ENCODE results near the gene LRRC45. TPM values are rescaled to one million over a fixed set of nuclear protein-coding genes. Genes with fewer than 3 reads are reported as not detected.
A peak's percentile ranks its signal among the peaks of the same experiment; 100 is the strongest.

Gene LRRC45
- total RNA-seq, 3 donors from 2014 or later: 18.9 to 20.0 (median 19.8) TPM

DNA sequence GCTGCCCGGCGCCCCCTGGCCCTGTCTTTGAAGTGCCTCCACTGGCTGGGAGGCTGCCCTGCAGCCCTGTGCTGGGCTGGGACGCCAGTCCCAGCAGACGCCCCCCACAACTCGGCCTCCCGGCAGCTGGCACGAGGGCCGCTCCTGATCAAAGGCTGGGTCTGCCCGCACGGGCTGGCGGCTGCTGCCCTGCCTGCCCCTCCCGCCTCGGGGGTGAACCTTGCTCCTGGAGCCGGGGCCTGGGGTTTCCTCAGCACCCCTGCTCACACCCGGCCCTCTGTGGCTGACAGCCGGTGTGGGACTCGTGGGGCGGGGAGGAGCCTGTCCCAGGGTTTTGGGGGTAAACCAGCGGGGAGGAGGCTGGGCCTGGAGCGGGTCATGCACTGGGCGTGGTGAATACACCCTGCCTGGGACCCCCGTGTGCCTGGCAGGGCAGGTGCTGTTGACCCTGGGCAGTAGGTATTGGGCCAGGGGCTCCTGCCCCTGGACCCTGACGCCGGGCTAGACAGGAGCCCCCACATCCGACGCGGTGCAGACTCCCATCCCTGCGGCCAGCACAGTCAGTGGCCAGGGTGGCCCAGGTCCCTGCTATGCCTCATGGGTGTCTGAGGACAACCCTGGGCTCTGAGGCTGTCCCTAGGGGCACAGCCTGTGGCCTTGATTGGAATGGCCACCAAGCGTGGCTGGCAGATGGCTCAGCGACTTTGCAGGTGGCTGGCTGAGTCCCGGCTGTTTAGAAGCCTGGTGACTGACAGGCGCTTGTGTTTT lies 22.1 kb upstream of the LRRC45 start:
- TF ChIP-seq, protein P1, sequence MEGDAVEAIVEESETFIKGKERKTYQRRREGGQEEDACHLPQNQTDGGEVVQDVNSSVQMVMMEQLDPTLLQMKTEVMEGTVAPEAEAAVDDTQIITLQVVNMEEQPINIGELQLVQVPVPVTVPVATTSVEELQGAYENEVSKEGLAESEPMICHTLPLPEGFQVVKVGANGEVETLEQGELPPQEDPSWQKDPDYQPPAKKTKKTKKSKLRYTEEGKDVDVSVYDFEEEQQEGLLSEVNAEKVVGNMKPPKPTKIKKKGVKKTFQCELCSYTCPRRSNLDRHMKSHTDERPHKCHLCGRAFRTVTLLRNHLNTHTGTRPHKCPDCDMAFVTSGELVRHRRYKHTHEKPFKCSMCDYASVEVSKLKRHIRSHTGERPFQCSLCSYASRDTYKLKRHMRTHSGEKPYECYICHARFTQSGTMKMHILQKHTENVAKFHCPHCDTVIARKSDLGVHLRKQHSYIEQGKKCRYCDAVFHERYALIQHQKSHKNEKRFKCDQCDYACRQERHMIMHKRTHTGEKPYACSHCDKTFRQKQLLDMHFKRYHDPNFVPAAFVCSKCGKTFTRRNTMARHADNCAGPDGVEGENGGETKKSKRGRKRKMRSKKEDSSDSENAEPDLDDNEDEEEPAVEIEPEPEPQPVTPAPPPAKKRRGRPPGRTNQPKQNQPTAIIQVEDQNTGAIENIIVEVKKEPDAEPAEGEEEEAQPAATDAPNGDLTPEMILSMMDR (IDR thresholded peaks at IDR 0.05): no peak
- H3K4me1 ChIP-seq (ENCODE audit: low read depth): no peaks in the 10 kb centered on the region
- no peaks in the 10 kb centered on the region for H3K9me3 ChIP-seq
- DNase-seq (no peak), ATAC-seq (peak; percentile 25)
- no peak overlapping the region for H3K4me3 ChIP-seq
- intact Hi-C loops (cut with DNase I, micrococcal nuclease): no loop called here
- H3K36me3 ChIP-seq (ENCODE audit: low read depth): no peaks in the 10 kb centered on the region

DNA sequence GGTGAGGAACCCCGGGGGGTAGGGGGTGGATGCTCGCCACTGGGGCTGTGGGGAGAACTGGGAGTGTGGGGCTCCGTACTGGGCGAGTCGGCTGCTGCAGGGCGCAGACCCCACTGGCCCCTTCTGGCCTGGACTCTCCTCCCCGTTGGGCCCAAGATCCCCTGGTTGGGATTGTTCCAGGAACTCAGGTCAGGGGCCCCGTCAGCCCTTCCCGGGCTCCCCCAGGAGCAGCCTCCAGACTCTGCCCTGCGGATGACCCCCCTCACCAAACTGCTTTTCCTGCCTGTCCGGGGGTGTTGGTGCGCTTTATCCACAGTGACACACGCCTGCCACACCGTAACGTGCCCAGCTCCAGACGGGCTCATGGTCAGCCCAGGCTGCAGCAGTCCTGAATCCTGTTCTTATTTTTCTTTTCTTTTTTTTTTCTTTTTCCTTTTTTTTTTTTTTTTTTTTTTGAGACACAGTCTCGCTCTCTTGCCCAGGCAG lies 21.5 kb upstream of the LRRC45 start:
- no peaks in the 10 kb centered on the region for H3K9me3 ChIP-seq
- intact Hi-C loops (cut with DNase I, micrococcal nuclease): no loop called here

DNA sequence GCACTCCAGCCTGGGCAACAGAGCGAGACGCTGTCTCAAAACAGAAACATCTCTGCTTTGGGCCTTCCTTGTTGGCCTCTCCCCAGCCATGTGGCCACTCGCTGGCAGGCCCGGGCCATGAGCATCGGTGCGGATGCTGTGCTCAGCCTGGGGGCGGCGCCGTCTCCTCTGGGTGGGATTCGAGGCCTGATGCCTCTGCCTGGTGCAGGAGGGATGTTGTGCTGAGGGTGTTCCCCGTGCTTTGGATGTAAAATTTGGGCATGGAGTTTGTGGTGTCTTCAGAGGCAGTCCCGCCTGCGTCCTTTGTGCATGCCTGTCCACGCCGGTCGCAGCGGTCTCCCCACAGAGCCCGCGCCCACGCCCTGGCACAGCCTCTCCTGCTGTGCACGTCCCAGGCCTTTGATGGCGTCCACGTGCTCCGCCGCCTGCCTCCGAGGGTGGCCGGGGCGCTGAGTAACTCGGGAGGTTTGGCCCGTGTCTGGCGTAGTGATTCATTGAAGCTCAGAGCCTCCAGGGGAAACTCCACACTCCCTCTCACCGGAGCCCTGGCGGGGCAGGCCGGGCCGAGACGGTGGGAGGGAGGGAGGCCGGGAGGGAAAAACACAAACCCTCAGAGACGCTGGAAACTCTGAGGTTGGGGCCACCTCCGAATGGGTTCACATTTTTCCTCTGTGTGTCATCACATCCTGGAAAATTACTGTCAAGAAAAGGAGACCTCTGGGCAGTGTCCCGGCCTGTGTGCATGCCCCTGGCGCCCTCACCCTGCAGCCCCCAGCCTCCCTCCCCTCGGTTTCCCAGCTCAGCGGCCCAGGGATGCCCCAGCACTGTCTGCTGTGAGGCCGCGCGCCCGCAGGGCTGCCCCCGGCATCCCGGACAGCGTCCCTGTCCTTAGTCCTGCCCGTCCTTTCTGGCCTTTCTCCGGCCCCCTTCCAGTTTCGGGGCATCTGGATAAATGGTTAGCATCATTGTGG lies 19.4 kb upstream of the LRRC45 start:
- DNase-seq: no peak

More for the DNA sequence above, 21.5 kb upstream of the LRRC45 start:
- H3K36me3 ChIP-seq (ENCODE audit: low read depth): no peaks in the 10 kb centered on the region
- no peaks in the 10 kb centered on the region for H3K4me1 ChIP-seq (ENCODE audit: low read depth)
- DNase-seq (no peak), ATAC-seq (no peak)
- TF ChIP-seq, protein P1 (IDR thresholded peaks at IDR 0.05): no peak
- H3K4me3 ChIP-seq: no peak overlapping the region

DNA sequence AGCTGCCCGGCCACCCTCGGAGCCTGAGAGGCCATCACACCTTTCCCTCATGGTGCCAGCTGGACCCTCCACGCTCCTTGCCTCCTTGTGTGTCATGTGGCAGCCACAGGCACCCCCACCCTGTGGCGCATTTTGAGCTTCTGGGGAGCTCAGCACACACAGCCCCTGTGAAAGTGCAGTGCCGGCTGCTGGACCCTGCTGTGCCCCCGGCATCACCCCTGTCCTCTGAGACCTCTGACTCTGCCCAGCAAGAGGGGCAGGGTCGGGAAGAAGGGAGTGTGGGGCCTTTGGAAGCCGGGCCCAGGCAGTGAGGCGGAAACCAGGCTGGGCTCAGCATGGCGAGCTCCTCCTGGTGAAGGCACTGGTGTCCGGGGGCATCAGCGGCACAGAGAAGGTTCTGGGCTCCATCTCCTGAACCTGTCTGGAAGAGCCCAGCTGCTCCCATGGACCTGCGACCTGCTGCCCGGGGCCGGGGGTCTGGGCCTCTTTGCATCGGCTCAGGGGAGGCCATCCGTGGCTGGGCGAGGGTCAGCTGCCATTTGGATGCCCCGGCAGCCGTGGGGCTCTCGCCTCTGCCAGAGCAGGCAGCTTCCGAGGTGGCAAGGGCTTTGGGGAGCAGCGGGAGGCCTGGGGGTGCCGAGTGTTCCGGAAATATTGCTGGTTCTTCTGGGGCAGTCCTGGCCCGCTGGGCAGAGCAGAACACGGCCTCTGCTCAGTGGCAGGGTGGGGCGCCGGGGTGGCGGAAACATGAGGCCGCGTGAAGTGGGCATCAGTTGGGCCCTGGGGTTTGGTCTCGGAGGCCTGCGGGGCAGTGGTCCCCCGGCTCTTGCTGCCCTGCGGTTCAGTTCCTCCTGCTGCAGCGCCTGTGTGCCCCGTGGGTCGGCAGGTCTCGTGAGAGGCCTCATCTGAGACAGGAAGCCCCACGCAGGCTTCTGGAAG lies 18.3 kb upstream of the LRRC45 start:
- no peak for DNase-seq
- ATAC-seq: no peak
- Histone ChIP-seq H3K9me3 (no peaks in the 10 kb centered on the region), H3K4me1 (ENCODE audit: low read depth) (no peaks in the 10 kb centered on the region), H3K36me3 (ENCODE audit: low read depth) (no peaks in the 10 kb centered on the region), H3K4me3 (no peak overlapping the region)
- TF ChIP-seq, protein P1 (IDR thresholded peaks at IDR 0.05): no peak
- intact Hi-C loops (cut with DNase I, micrococcal nuclease): no loop called here

More for the DNA sequence above, 19.4 kb upstream of the LRRC45 start:
- Histone ChIP-seq H3K4me3 (no peak overlapping the region), H3K4me1 (ENCODE audit: low read depth) (no peaks in the 10 kb centered on the region), H3K36me3 (ENCODE audit: low read depth) (no peaks in the 10 kb centered on the region), H3K9me3 (no peaks in the 10 kb centered on the region)
- intact Hi-C loops (cut with DNase I, micrococcal nuclease): no loop called here
- peak; percentile 32 for ATAC-seq
- TF ChIP-seq, protein P1 (IDR thresholded peaks at IDR 0.05): no peak
